ELF-1 (cell line): Measurements from ENCODE around the gene DNAJB4.
"Not testable (repeated sequence)": the region's sequence is repeated elsewhere in the genome, so short reads cannot be mapped to it uniquely, and the experiment has no call there.

Source experiments
- DNase-seq: peaks from one replicate; pipeline ENCODE4 v3.0.0-alpha.2; 2016; ENCODE audit warnings: low read depth, low spot score

DNAJB4 gene

DNA sequence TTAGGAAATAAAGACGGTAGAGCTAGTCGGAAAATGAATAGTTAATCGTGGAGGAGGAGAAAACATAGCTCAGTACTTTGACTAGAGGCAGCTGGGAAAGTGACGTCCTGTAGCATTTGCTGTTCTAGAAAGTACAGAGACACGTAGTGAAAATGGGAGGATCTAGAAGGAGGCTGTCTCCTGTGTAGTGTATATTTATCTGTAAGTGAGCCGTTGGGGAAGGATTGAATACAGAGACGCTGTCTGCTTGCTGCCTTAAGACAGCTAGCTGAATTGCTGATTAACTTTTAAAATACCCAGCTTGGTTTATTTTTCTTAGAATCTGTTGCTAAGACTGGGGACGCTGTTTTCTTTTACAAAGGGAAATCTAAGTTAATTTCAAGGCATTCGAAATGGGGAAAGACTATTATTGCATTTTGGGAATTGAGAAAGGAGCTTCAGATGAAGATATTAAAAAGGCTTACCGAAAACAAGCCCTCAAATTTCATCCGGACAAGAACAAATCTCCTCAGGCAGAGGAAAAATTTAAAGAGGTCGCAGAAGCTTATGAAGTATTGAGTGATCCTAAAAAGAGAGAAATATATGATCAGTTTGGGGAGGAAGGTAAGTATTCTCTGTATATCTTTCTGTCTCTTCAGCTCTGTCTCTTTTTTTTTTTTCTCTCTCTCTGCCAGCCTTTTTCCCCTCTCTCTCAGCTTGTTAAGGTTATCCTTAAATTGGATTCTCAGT lies at the start of gene DNAJB4:
Gene DNAJB4, plus strand, starts transcription at position 221 of the 729 bp plus-strand sequence. Its CDS starts 172 bp downstream, at position 393.
- peak; percentile 50 for DNase-seq

DNA sequence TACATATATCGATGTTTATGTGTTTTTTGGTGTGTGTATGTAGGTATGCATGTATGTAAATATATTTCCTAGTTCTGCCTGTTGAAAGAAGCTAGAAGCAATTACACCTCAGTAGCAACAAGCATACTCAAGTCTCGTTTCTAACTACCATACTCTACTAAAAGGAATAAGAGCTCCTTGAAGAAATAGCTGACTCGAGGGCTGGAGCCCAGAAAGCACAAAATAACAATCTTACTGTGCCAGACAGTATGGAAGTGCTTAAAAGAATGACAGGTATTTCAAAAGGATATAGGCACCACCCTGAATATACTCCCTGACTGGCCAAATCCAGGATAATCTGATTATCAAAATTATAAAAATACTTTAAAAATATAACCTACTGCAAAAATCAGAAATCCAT lies 49.0 kb upstream of the DNAJB4 start:
- DNase-seq: no peak

DNA sequence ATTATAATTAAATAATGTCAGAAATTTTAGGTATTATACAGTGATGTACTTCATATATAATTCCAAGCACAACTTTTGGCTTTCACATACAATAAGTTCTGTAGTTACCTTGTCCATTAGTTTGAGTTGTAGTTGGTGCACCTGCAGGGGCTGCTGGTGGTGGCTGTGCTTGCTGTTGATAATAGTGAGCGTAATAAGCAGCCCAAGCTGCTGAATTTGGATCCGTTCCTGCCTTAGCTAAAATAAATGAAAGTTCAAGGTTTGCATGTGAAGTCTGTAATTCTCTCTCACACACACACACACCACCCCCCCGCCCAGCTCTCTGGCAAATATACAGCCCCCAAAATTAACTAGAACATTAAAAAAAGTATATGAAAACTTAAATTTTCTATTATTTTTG lies 48.3 kb upstream of the DNAJB4 start:
- DNase-seq: no peak

DNA sequence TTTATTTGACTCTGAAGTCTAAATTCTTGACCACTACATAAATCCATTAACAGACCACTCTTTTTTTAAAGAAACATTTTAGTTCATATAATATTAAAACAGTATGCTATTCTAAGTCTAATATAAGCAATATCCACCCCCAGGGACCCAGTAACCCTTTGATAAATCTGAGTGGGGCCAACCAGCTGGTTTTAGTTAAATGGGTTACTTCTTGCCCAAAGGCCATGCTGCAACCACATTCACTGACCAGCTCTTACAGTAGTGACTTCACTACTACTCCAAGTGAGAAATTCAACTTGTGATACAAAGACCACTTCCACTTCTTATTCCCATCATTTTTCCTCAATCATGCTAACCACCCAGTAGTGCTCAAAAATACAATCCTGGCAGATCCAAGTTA lies 46.3 kb upstream of the DNAJB4 start:
- DNase-seq: no peak

DNA sequence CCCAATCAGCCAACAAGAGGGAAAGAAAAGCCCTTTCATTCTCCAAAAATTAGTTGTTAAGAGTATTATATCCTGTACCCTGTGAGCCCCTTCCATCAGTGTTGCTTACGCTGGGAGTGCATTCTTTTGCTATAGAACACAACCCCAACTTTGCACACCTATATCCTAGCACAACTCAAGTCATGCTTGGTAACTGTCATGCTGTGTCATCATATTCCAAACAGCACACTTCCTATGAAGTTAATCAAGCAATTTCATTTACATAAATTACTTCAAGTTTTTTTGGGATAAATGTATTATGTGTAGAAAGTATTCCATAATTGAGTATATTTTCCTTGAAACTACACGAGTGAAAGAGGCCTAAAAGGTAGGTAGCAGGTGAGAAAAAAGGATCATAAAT lies 45.9 kb upstream of the DNAJB4 start:
- DNase-seq: no peak

DNA sequence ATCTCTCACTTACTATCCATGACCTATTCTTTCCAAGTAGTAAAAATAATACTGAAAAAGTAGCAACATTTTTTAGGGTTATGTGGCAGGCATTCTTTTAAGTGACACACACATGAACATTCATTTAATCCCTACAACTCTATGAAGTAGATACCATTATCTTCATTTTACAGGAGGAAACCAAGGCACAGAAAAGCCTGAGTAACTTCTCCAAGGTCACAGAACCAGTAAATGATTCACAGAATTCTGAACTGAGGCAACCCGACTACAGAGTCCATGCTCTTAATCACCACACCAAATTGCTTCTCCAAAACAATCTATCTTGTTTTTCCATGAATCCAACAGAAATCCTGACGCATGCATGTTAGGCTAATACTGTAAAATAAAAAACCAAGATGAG lies 43.3 kb upstream of the DNAJB4 start:
- no peak for DNase-seq

DNA sequence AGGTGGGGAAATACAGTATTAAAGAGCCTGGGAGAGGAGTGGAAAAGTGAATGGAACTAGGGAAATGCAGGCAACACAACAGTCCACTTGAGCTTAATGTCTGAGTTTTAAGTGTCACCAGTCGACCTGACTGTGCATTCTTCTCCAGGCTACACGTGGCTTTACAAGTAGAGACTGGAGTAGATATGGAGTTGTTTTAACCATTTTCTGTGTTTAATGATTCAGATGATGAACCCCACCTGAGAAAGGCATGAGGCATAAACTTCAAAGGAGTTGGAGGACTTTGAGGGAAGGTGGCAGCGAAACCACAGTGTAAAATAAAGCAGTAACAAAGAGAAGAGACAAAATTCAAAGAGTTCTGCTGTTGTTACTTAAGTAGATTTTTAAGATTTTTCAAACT lies 38.4 kb upstream of the DNAJB4 start:
- no peak for DNase-seq

DNA sequence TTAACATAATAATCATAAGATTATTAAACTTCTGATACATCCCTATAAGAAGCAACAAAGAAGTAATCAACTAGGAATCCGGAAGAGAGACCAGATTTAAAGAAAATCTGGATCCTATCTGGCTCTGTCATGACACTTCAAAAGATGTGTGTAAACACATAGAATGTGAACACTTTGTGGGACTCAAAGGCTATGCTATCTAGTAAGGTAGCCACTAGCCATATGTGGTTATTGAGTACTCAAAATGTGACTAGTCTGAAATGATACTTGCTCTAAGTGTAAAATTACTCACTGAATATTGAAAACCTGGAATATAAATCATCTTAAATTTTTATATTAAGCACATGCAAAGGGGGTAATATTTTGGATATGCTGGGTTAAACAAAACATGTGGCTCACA lies 34.5 kb upstream of the DNAJB4 start:
- DNase-seq: no peak

DNA sequence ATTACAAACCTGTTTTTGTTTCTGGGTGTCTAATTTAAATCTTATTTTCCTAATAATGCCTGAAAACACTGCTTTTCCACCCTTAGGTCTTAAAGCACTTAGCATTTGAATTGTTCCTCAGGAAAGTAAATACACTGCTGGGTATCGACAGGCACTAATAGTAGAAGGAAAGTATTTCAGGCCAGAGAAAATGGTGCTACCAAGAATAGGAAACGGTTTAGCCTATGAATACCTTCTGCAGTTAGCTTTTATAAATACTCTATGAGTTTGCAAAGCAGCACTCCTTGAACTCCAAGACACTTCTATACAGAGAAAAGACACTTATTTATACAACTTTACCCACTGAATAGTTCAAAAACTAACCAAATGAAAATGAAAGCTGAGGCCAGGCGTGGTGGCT lies 32.7 kb upstream of the DNAJB4 start:
- DNase-seq: no peak

DNA sequence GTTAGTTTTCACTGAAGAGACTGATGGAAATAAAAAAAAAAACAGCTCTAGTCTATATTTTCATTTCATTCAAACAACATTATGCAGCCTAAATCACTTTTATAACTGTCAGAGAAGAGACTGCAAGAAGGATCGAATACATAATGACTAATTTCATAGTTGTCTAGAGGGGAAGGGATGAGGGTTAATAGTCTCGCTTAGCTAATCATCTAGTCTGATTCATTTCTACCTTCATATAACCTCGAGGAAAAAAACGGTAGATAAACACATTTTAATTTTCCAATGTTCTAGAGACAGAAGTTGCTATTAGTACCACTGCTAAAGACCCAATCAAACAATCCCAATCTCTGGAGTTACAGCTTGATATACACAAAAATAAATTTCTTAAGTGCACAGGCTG lies 29.4 kb upstream of the DNAJB4 start:
- DNase-seq: no peak

DNA sequence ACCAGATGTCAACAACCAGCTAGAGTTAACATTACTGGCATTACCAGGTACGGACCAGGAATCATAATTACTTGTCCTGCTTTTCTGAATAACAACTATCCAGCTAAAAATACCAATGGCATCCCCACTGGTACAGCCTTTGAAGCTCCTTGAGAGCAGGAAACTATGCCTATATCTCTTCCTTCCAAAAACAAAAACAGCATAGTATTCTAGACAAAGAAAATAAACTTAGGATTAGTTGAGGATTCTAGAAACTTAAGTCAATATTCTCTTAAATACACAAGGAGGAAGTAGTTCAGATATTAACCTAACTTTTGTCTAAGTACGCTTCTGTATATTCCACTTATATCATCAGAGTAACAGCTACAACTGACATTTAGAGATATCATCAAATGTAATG lies 28.8 kb upstream of the DNAJB4 start:
- no peak for DNase-seq

DNA sequence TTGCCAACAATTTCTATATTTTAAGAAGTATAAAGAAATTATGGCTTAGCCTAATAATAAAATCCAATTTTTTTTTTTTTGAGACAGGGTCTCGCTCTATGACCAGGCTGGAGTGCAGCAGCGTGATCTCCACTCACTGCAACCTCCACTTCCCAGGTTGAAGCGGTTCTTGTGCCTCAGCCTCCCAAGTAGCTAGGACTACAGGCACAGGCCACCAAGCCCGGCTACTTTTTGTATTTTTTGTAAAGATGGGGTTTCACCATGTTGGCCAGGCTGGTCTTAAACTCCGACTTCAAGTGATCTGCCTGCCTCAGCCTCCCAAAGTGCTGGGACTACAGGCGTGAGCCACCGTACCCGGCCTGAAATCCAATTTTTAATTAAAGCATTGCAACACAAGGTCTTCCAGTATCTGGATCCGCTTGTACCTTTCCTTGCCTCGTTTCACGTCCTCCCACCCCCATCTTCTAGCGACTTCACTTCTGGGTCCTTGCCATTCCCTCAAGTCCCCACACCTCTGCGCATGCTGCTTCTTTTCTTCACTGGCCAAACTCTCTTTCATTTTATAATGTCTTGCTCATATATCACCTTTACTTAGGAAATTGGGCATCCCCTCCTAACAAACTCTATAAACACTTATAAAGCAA lies 28.2 kb upstream of the DNAJB4 start:
- peak; percentile 44 for DNase-seq

DNA sequence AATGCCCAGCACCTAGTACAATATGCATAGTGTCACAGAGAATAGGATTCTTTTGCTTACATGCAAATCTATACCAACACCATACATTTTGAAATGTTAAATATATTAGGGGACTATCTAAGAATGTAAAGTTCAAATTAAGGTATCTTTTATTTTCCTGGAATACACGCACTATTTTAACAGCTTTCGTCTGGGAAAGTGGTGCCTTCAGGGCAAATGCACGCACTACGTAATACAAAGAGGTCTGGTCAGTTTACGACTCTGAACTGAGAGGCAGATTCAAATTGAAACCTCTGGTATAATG lies 26.8 kb upstream of the DNAJB4 start:
- no peak for DNase-seq

DNA sequence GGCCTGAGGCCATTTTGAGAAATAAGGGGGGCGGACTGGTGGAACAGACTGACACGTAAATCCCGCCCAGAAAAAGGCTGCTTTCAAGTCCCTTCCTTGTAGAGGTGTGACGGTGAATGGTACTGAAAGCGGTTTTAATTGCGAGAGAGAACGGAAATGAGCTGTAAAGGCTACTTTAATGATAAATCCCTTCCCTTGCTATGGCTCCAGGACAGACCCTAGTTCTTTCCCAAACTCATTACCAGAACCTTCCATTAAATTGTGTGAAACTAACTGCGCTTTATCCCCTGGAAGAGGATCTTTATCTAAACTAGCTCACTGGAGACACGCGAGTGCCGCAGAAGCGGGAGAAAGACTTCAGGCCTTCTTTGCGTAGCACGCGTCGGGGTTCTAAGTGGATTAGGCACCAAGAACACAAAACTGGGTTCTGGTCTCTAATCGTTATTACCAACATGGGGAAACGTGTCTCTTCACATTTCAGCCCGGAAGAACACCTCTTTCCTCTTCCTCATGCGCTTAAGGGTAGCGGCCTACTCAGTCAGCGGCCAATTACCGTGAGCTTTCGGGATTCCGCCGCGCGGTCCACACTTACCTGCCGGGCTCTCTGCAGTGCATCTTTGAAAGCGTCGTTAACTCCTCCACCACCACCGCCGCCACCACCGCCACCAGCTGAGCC lies 26.3 kb upstream of the DNAJB4 start:
- peak; percentile 95 for DNase-seq

DNA sequence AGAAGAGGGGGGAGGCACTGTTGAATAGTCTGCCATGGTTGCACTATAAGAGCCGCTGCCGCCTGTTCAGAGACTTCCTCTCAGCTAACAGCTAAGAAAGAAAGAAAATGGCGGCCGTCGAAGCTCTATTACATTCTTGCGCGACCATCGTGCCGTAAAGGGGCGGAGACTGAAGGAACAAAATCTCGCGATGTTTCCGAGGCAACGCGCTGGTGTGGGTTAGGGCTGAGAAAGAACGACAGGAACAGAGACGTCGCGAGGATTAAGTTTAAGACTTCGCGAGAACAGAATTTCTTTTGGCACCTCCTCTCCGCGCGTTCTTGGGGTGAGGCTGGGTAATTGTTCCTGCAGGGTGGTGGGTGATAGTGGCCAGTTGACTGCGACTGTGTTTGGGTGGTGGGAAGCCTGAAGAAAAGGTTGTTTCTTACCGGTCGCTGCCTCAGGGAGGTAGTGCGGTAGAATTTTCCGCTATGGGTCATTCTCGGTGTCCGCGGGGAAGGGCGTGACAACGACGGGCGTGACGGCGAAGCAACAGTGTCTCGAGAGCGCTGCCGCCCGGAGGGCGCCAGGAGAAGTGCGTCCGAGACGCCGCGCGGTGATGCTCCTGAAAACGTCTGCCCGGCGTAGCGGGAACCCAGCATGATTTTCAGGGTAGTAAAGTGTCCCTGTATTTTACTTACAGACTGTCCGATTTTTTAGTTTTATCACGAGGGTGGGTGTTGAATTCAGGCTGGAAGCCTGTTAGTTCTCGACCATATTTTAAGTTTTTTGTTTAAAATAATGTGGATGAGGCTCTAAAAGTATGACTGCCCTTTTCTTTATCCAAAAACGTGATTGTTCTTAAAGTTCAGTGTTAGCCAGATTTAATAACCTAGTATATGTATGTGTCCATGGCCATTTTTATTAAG lies 25.5 kb upstream of the DNAJB4 start, which contains the start of gene FUBP1:
Gene FUBP1, minus strand, starts transcription at position 104 of the 908 bp plus-strand sequence. Its CDS starts 68 bp downstream, at position 36.
- DNase-seq: peak; percentile 99

DNA sequence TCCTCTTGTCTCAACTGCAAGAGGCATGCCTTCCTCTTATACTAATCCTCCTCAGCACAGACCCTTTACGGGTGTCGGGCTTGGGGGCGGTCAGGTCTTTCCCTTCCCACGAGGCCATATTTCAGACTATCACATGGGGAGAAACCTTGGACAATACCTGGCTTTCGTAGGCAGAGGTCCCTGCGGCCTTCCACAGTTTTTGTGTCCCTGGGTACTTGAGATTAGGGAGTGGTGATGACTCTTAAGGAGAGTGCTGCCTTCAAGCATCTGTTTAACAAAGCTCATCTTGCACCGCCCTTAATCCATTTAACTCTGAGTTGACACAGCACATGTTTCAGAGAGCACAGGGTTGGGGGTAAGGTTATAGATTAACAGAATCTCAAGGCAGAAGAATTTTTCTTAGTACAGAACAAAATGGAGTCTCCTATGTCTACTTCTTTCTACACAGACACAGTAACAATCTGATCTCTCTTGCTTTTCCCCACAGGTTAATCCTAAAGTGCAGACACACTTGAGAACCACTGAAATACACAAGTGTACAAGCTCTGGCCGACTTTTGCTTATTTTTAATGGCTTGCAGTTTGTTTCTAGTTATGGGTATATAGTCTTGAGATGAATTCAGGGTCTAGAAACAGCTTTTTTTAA lies 21.3 kb upstream of the DNAJB4 start:
- DNase-seq: not testable (repeated sequence)

DNA sequence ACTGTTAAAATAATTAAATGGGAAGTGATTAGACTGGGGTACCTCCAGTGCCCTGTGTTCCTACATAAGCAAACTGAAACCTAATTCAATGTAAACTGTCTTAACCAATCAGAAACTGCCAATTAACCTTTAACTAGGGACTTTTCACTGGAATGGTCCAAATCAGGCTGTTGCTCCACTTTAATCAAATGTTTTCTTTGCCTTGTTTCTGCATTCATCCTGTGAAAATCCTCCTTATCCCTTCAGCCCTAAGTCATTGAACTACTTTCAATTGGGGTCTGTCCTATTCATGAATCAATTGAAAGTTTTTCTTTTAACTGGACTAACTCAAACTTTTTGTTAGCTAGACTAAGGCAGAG lies 20.8 kb upstream of the DNAJB4 start:
- DNase-seq: no peak

DNA sequence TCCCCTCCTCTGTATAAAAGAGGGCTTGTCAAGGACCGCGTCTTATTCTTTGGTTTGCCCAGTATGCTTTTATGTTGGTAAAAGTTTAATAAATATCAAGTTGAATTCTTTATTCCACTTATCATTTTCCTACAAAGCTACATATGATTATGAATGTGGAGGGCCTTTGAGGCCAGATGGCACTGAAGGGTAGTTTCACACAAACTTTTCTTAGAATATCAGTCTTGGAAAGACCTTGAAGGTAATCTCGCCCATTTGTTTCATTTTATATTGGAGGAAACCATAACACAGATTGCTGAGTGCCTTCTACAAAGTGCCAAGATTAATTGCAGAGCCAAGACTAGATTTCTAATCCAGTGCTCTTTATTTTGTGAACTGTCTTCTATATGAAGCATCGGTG lies 20.1 kb upstream of the DNAJB4 start:
- DNase-seq: no peak

DNA sequence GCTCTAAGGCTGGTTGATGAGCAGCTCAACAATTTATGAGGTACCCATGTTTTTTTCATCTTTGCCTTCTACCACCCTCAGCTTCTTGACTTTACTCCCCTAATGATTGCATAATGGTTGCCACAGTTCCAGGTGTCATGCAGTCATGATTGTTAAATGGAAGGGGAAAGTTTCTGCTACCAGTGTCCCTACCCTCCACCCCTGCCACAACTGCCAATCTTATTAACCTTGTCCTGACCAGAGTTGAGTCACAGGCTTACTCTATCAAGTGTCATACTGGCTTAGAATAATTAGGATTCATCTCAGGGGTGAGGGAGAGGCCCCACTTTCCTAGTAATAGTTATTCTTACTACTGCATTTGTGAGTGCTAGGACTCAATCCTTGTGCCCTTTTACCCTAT lies 17.9 kb upstream of the DNAJB4 start:
- DNase-seq: no peak

DNA sequence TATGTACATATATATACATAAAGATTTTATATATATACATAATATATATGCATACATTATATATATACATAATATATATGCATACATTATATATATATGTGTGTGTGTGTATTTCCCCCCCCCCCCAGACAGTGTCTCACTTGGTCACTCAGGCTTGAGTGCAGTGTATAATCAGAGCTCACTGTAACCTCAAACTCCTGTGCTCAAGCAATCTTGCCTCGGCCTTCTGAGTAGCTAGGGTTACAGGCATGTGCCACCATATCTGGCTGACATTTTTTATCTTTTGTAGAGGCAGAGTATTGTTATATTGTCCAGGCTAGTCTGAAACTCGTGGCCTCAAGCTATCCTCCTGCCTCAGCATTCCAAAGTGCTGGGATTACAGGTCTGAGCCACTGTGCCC lies 16.8 kb upstream of the DNAJB4 start:
- DNase-seq: no peak

DNA sequence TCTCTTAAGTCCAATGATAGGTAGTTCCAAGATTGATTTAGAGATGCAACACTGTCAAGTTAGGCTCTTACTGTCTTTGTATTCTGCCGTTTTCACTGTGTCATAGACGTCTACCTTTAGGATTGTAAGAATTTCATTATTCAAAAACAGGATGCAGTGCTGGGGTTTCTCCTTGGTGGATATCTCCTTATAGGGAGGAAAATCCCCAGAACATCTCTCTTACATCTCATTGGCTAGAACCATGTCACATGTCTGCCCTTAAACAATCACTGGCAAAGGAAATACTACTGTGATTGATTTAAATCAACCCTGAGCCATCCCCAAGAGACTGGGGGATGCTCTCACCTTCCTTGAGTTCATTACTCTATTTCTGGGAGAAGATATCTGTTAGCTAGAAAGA lies 15.0 kb upstream of the DNAJB4 start:
- no peak for DNase-seq
